Ovary (tissue), 9 donors: ENCODE data around the gene RGS10. TPM values are rescaled to one million over a fixed set of nuclear protein-coding genes. Genes with fewer than 3 reads are reported as not detected.

Source experiments
- DNase-seq, 5 donors: peaks; one replicate each; pipeline ENCODE4 v3.0.0-alpha.2; 2019 to 2020
- H3K27ac ChIP-seq, 2 donors: fragments of 200-600 bp; one replicate each; pipeline versions ENCODE4 v1.5.1 to v1.8.0; 2019 to 2022
- H3K27me3 ChIP-seq: fragments of 200-600 bp; one replicate; pipeline ENCODE4 v1.8.0; 2022
- H3K36me3 ChIP-seq: fragments of 200-600 bp; sonication (generic); one replicate; pipeline ENCODE4 v1.5.1; 2019
- H3K4me1 ChIP-seq: one replicate; pipeline ENCODE4 v1.8.1; 2013; ENCODE audit warnings: mild to moderate bottlenecking, moderate library complexity; ENCODE audit not compliant: insufficient read depth
- H3K4me3 ChIP-seq: fragments of 200-600 bp; sonication (generic); one replicate; pipeline ENCODE4 v1.5.1; 2017
- H3K9me3 ChIP-seq, 2 donors: fragments of 200-600 bp in 1 of 2; sonication (generic) in 1 of 2; one replicate each; pipeline versions ENCODE4 v1.5.1 to v1.8.1; 2013 to 2019; ENCODE audit warnings: mild to moderate bottlenecking in 1 of 2, moderate library complexity in 1 of 2
- CTCF ChIP-seq, 3 donors: fragments of 450-650 bp in 2 of 3; fragments of 200-600 bp in 1 of 3; IDR thresholded peaks; one replicate each; pipeline versions ENCODE4 v1.5.1 to v1.8.0; 2016 to 2022; ENCODE audit warnings: antibody characterized with exemption in 3 of 3, mild to moderate bottlenecking in 1 of 3
- EP300 ChIP-seq: sonication (generic); formaldehyde crosslinking; IDR thresholded peaks from one replicate; pipeline ENCODE4 v1.6.1; 2017; ENCODE audit warnings: antibody characterized with exemption
- POLR2A ChIP-seq: fragments of 450-650 bp; IDR thresholded peaks from one replicate; pipeline ENCODE4 v1.6.1; 2017; ENCODE audit warnings: antibody characterized with exemption, mild to moderate bottlenecking, moderate library complexity
- WGBS, 3 donors: extraction: QIAGEN DNeasy Blood & Tissue Kit in 1 of 3; methylation state at CpG; one replicate each; pipeline versions ENCODE4 v1.1.5 to v1.1.7; 2013 to 2017; 5-methylcytosine and 5-hydroxymethylcytosine counted together
- intact Hi-C, 4 donors: fragments of 100-400 bp; cut with DNase I; formaldehyde crosslinking; loops; one replicate each; pipeline versions ENCODE4 v1.11.0 to v1.15.1; 2022 to 2023
- polyA plus RNA-seq, 2 donors: library from polyadenylated mRNA; stranded (reverse); fragments of 200-250 nt in 1 of 2; fragments of 350-450 nt in 1 of 2; fragmentation: Illumina TruSeq in 1 of 2; extraction: RNeasy Lipid Tissue Mini Kit (QIAGEN cat#74804) in 1 of 2; gene quantifications; one replicate each; pipeline ENCODE4 v1.2.3, GENCODE V29; 2013 to 2014
- total RNA-seq, 7 donors: library from RNA; depleted of rRNA in 2 of 7; stranded (reverse); fragments of >200 nt in 2 of 7; fragmentation: NEBNext Ultra II Directional in 3 of 7; extraction: Animal tissue kit (Norgen Biotek cat#: 25700) in 3 of 7; gene quantifications; one replicate each; pipeline versions ENCODE4 v1.1.0 to v1.2.4, GENCODE V29; 2016 to 2023
- donor health status: DM: no; HTN: no; CAD: no; lungs with moderate emphysema.
- donor health status: DM: no; HTN: no; CAD: no.
- donor health status: Bipolar disorder and iron deficiency.
- donor health status: DM: yes; HTN: yes; CAD: no.
- donor health status: DM: no; HTN: no; CAD: no.
- donor health status: DM: yes; HTN: yes; CAD: no.

Gene RGS10
- total and polyA plus RNA-seq, 9 donors = 7.6 to 63.3 (median 20.4) TPM

GRCh38 chr10:119500821-119501220 is 41.7 kb downstream of the RGS10 start:
- Histone ChIP-seq H3K4me3 (no peak overlapping the region), H3K4me1 (peaks cover 3% of the 10 kb centered on the region), H3K27me3 (no peaks in the 10 kb centered on the region), H3K9me3 (no peaks in the 10 kb centered on the region), H3K36me3 (no peaks in the 10 kb centered on the region), H3K27ac (no peak overlapping the region)
- TF ChIP-seq EP300 (no peak), CTCF (IDR thresholded peaks at IDR 0.05) (no peak), POLR2A (no peak)
- DNase-seq = no peak
- WGBS, 3 donors = 93 to 96% (median 95%) methylated on average over 6 of the region's 6 CpGs
- intact Hi-C loops = no loop called here

GRCh38 chr10:119500123-119500795 is 42.3 kb downstream of the RGS10 start:
- peaks cover under 1% of the 10 kb centered on the region for H3K4me1 ChIP-seq
- H3K27ac ChIP-seq = no peak overlapping the region
- no peak for DNase-seq
- 71 to 78% (median 77%) methylated on average over 8 of the region's 8 CpGs for WGBS, 3 donors
- H3K36me3 ChIP-seq = no peaks in the 10 kb centered on the region
- no peaks in the 10 kb centered on the region for H3K9me3 ChIP-seq
- H3K27me3 ChIP-seq = no peaks in the 10 kb centered on the region
- H3K4me3 ChIP-seq = no peak overlapping the region
- intact Hi-C loops = no loop called here
- TF ChIP-seq POLR2A (no peak), EP300 (no peak), CTCF (IDR thresholded peaks at IDR 0.05) (no peak)

GRCh38 chr10:119499677-119500002 is 42.9 kb downstream of the RGS10 start:
- TF ChIP-seq EP300 = no peak
- TF ChIP-seq POLR2A = no peak
- TF ChIP-seq CTCF (IDR thresholded peaks at IDR 0.05) = no peak
- no peak for DNase-seq
- H3K27ac ChIP-seq = no peak overlapping the region
- 66 to 72% (median 71%) methylated on average over 5 of the region's 5 CpGs for WGBS, 3 donors
- H3K9me3 ChIP-seq = no peaks in the 10 kb centered on the region
- H3K36me3 ChIP-seq = no peaks in the 10 kb centered on the region
- no peak overlapping the region for H3K4me3 ChIP-seq
- intact Hi-C loops = no loop called here
- no peaks in the 10 kb centered on the region for H3K27me3 ChIP-seq
- H3K4me1 ChIP-seq = peaks cover 3% of the 10 kb centered on the region

GRCh38 chr10:119498889-119499676 is 43.4 kb downstream of the RGS10 start:
- H3K4me1 ChIP-seq = peaks cover 5% of the 10 kb centered on the region
- no peak overlapping the region for H3K27ac ChIP-seq
- no peaks in the 10 kb centered on the region for H3K27me3 ChIP-seq
- H3K4me3 ChIP-seq = no peak overlapping the region
- intact Hi-C loops = no loop called here
- no peak for TF ChIP-seq CTCF (IDR thresholded peaks at IDR 0.05)
- no peaks in the 10 kb centered on the region for H3K36me3 ChIP-seq
- WGBS, 3 donors = 81 to 88% (median 87%) methylated on average over 11 of the region's 11 CpGs
- no peaks in the 10 kb centered on the region for H3K9me3 ChIP-seq
- no peak for DNase-seq
